Osteoblast (primary cell): ENCODE results near the gene RGR. TPM values are rescaled to one million over a fixed set of nuclear protein-coding genes. Genes with fewer than 3 reads are reported as not detected.
"Not testable (repeated sequence)": the region's sequence is repeated elsewhere in the genome, so short reads cannot be mapped to it uniquely, and the experiment has no call there.

Source experiments
- DNase-seq: peaks from one replicate; pipeline ENCODE4 v3.0.0; 2011; ENCODE audit warnings: low spot score, mixed read lengths; ENCODE audit not compliant: insufficient read length; ENCODE audit errors: missing footprints
- H2AFZ ChIP-seq: 2 replicates; pipeline ENCODE4 v1.6.0; 2011; ENCODE audit warnings: mild to moderate bottlenecking, low read length
- H3K27ac ChIP-seq: 2 replicates; pipeline ENCODE4 v1.5.1; 2011; ENCODE audit warnings: mild to moderate bottlenecking, low read depth, low read length, moderate library complexity
- H3K27me3 ChIP-seq: 2 replicates; pipeline ENCODE4 v1.6.0; 2012; ENCODE audit warnings: mild to moderate bottlenecking, control low read depth, inconsistent platforms, low read length, moderate library complexity; ENCODE audit not compliant: insufficient read depth
- H3K36me3 ChIP-seq: 2 replicates; pipeline ENCODE4 v1.5.1; 2011; ENCODE audit warnings: mild to moderate bottlenecking, low read length, control low read depth, moderate library complexity; ENCODE audit not compliant: insufficient read depth
- H3K4me1 ChIP-seq: 2 replicates; pipeline ENCODE4 v1.5.1; 2011; ENCODE audit warnings: mild to moderate bottlenecking, low read length, control low read depth, moderate library complexity; ENCODE audit not compliant: insufficient read depth
- H3K4me2 ChIP-seq: 2 replicates; pipeline ENCODE4 v1.6.0; 2011; ENCODE audit warnings: mild to moderate bottlenecking, low read length; ENCODE audit not compliant: insufficient read depth
- H3K4me3 ChIP-seq: fragments of 200-600 bp; sonication (generic); 3 replicates; pipeline ENCODE4 v1.5.1; 2012; ENCODE audit warnings: mild to moderate bottlenecking, low read length, inconsistent platforms; ENCODE audit not compliant: insufficient read depth
- H3K79me2 ChIP-seq: 2 replicates; pipeline ENCODE4 v1.6.0; 2012; ENCODE audit warnings: mild to moderate bottlenecking, low read length, control low read depth, inconsistent platforms; ENCODE audit not compliant: insufficient read depth
- H3K9me3 ChIP-seq: 2 replicates; pipeline ENCODE4 v1.5.1; 2011; ENCODE audit warnings: low read depth, low read length, control low read depth
- H4K20me1 ChIP-seq: 2 replicates; pipeline ENCODE4 v1.6.0; 2012; ENCODE audit warnings: mild to moderate bottlenecking, low read length, control low read depth; ENCODE audit not compliant: insufficient read depth
- total RNA-seq: library from RNA; depleted of rRNA; stranded (reverse); fragments of >200 nt; gene quantifications from 2 replicates; pipeline ENCODE4 v1.2.3, GENCODE V29; 2012
- TF ChIP-seq, protein P1 (sequence below): IDR thresholded peaks from 2 replicates; pipeline ENCODE4 v1.5.1; 2011; ENCODE audit warnings: mild to moderate bottlenecking, low read depth, low read length, moderate library complexity; ENCODE audit errors: extremely low read depth

Gene RGR
- total RNA-seq, 1 donor = not detected

DNA sequence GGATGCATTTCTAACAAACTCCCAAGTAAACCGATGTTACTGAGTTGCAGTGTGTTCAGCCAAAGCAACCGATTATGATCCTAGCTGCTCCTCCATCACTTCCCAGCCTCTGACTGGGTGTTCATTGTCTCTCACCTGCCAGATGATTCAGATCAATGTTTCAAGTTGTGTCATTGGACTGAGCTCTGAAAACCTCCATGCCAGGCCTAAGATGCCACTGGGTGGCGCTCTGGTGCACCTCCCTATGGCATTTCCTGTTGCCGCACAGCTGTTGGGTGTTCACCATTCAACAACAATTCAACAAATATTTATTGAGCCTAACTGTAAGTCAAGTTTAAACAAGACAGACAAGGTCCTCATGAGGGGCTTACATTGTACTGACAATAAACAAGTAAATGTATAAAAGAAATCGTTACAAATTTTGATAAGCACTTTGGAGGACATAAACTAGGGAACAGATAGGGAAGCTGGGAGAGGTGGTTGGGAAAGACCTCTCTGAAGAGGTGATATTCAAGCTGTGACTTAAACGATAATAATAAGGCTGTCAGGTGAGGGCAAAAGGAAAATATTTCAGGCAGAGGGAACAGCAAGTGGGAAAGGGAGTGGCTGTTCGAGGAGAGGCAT is 22.8 kb downstream of the RGR start:
- DNase-seq = no peak
- TF ChIP-seq, protein P1, sequence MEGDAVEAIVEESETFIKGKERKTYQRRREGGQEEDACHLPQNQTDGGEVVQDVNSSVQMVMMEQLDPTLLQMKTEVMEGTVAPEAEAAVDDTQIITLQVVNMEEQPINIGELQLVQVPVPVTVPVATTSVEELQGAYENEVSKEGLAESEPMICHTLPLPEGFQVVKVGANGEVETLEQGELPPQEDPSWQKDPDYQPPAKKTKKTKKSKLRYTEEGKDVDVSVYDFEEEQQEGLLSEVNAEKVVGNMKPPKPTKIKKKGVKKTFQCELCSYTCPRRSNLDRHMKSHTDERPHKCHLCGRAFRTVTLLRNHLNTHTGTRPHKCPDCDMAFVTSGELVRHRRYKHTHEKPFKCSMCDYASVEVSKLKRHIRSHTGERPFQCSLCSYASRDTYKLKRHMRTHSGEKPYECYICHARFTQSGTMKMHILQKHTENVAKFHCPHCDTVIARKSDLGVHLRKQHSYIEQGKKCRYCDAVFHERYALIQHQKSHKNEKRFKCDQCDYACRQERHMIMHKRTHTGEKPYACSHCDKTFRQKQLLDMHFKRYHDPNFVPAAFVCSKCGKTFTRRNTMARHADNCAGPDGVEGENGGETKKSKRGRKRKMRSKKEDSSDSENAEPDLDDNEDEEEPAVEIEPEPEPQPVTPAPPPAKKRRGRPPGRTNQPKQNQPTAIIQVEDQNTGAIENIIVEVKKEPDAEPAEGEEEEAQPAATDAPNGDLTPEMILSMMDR = peak; percentile 93

DNA sequence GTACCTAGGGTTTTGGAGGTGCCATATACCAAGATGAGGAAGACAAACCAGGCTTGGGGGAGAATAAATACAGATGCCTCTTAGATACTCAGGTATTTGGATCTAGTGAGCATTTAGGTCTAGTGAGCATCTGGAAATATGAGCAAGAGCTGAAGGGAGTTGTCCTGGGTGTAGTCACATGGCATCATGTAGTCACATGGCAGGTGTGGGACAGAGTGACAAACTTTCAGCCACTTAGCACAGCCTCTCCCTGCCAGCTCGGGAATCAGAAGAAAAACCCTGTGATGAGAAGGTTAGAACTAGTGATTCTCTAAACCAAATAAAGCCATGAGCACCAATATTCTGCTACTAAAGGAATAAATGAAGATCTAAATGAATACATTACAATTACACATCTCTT is 24.3 kb downstream of the RGR start:
- no peaks in the 10 kb centered on the region for H3K27me3 ChIP-seq
- no peak overlapping the region for H2AFZ ChIP-seq
- H3K36me3 ChIP-seq = no peaks in the 10 kb centered on the region
- H3K4me2 ChIP-seq = no peak overlapping the region
- no peak overlapping the region for H3K27ac ChIP-seq
- TF ChIP-seq, protein P1 = no peak
- H3K4me1 ChIP-seq = peaks cover 14% of the 10 kb centered on the region
- no peaks in the 10 kb centered on the region for H3K9me3 ChIP-seq
- DNase-seq = no peak
- H3K4me3 ChIP-seq = no peak overlapping the region
- no peaks in the 10 kb centered on the region for H4K20me1 ChIP-seq
- H3K79me2 ChIP-seq = no peaks in the 10 kb centered on the region

More for the DNA sequence above, 22.8 kb downstream of the RGR start:
- H3K36me3 ChIP-seq = no peaks in the 10 kb centered on the region
- H4K20me1 ChIP-seq = no peaks in the 10 kb centered on the region
- H3K4me1 ChIP-seq = peaks cover 14% of the 10 kb centered on the region
- H2AFZ ChIP-seq = peak overlapping the region; percentile 64
- no peaks in the 10 kb centered on the region for H3K9me3 ChIP-seq
- H3K79me2 ChIP-seq = no peaks in the 10 kb centered on the region
- H3K4me2 ChIP-seq = no peak overlapping the region
- no peaks in the 10 kb centered on the region for H3K27me3 ChIP-seq
- no peak overlapping the region for H3K27ac ChIP-seq
- H3K4me3 ChIP-seq = no peak overlapping the region

DNA sequence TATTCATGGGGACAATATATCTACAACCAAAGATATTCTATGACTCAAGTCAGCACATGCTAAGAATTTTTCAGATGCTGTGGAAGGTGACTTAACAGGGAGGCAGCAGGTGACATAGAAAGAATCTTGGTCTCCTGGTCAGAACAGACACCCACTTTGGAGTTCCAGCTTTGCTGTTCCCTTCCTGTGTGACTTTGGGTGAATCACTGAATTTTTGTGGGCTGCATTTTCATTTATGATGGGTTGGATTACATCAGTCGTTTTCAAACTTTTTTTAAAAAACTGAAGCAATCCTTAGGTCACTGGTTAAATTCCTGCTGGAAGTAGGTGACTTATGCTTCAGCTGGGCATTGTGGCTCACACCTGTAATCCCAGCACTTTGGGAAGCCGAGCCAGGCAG is 24.9 kb downstream of the RGR start:
- Histone ChIP-seq H3K9me3 (no peaks in the 10 kb centered on the region), H3K4me3 (no peak overlapping the region), H3K4me1 (peaks cover 14% of the 10 kb centered on the region), H3K4me2 (no peak overlapping the region), H3K36me3 (no peaks in the 10 kb centered on the region), H3K79me2 (no peaks in the 10 kb centered on the region), H3K27ac (no peak overlapping the region), H3K27me3 (no peaks in the 10 kb centered on the region), H4K20me1 (no peaks in the 10 kb centered on the region), H2AFZ (no peak overlapping the region)
- TF ChIP-seq, protein P1 = no peak
- DNase-seq = no peak

DNA sequence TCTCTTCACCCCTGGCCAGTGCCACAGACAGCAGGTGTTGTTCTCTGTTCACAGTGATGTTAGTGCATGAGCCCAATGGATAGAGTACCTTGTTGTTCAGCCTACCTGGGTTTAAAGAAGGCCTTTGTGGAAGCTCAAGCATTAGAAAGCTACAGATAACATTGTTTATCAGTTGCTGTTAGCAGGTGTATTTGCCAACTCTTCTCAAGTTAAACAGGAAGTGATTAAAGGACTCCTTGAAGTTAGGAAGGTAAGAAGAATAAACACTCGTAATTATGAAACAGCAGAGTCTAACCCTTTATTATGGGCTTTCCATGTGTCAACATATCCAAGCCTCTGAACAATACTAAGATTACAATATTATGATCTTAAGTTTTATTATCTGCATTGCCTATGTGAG is 25.9 kb downstream of the RGR start:
- Histone ChIP-seq H3K4me3 (no peak overlapping the region), H2AFZ (no peak overlapping the region), H3K4me2 (no peak overlapping the region), H3K27ac (no peak overlapping the region), H4K20me1 (no peaks in the 10 kb centered on the region), H3K79me2 (no peaks in the 10 kb centered on the region), H3K4me1 (peaks cover 14% of the 10 kb centered on the region), H3K27me3 (no peaks in the 10 kb centered on the region), H3K36me3 (no peaks in the 10 kb centered on the region), H3K9me3 (no peaks in the 10 kb centered on the region)
- TF ChIP-seq, protein P1 = no peak
- no peak for DNase-seq

DNA sequence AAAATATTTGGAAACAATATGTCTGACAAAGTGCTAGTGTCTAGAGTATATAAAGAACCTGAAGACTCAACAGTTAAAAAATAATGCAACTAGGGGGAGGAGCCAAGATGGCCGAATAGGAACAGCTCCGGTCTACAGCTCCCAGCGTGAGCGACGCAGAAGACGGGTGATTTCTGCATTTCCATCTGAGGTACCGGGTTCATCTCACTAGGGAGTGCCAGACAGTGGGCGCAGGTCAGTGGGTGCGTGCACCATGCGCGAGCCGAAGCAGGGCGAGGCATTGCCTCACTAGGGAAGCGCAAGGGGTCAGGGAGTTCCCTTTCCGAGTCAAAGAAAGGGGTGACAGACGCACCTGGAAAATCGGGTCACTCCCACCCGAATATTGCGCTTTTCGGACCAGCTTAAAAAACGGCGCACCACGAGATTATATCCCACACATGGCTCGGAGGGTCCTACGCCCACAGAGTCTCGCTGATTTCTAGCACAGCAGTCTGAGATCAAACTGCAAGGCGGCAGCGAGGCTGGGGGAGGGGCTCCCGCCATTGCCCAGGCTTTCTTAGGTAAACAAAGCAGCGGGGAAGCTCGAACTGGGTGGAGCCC is 35.1 kb downstream of the RGR start:
- H2AFZ ChIP-seq, H3K36me3 ChIP-seq, H3K27me3 ChIP-seq, DNase-seq, H4K20me1 ChIP-seq, H3K4me3 ChIP-seq, H3K4me2 ChIP-seq, H3K9me3 ChIP-seq, H3K79me2 ChIP-seq, H3K27ac ChIP-seq, H3K4me1 ChIP-seq: not testable (repeated sequence)
